ENCODE results near the gene HGFAC. TPM values are rescaled to one million over a fixed set of nuclear protein-coding genes. Genes with fewer than 3 reads are reported as not detected.
A peak's percentile ranks its signal among the peaks of the same experiment; 100 is the strongest.

The HGFAC gene
- total RNA-seq, 1 experiment from 2014 or later, result 0.04 TPM

DNA sequence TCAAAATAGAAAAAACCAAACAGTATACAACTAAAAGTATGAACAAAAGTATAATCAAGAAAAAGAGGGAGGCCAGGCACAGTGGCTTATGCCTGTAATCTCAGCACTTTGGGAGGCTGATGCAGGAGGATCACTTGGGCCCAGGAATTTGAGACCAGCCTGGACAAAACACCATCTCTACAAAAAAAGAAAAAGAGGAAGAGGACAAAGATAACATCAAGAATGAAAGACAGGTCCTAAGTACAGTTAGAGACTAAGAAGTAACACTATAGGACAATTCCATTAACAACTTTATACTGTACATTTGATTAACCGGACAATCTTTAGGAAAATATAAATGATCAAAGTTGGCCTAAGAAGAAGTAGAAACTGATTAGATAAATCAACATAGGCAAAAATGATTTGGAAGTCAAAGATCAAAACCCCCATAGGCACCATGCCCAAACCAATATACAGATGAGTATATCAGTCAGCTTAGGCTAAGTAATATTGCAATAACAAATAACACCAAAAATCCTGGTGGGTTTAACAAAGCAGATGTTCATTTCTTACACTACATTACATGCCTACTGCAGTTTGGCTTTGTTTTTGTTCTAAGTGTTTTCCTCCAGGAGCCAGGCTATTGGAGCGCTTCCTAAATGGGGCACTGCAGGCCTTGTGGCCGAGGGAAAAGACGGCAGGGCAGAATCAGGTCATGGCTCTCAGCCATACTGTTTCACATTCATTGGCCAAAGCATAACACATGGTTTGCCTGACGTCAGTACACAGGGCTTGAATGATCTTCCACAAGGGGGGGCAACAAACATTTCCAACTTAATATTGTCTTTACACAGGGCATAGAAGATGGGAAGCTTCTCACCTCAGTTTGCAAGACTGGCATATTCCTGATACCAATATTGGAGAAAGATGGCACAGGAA lies 42.2 kb upstream of the HGFAC start:
- no peak for ATAC-seq
- CTCF ChIA-PET, result no interaction called here
- no peaks in the 10 kb centered on the region for H3K79me2 ChIP-seq (ENCODE audit: low read length)

DNA sequence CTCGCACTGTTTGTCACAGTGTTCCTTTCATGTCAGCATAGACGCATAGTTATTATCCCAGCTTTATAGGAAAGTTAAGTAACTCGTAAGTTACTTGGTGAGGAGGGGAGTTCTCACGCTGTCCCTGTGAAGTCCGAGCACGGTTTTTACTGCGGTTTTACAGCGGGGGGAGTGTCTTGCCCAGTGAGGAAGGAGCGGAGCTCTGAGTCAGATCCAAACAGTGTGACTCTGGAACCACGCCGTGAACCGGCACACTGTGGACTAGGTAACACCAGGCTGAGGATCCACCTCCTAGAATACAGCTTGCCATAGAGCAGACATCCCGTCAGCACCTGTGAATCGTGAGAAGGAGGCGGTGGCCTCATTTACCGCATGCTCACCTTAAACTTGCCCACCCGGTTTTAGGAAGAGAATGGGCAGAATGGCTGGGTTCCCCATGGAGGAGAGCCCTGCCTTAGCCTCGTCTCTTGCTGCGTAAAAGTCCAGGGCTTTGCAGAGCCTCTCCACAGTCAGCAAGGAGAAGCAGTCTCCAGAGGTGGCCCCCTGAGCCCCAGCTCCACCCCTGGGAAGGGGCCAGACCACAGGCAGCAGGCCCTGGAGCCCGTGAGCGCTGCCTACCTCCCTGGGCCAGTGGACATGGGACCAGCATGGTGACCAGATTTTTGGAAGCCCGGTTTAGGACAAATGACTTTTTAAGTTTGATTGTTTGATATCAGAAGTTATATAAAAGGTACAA lies 40.2 kb upstream of the HGFAC start:
- Histone ChIP-seq H3K9me2 (replicated peaks; ENCODE audit: low read length) (no peaks in the 10 kb centered on the region), H3K79me2 (ENCODE audit: low read length) (no peaks in the 10 kb centered on the region), H3K9ac (ENCODE audit: low read length) (no peak overlapping the region), H3K4me1 (ENCODE audit: insufficient read depth, low read length) (peaks cover 10% of the 10 kb centered on the region), H3K27ac (ENCODE audit: low read length) (peak overlapping the region; percentile 52), H3K36me3 (ENCODE audit: low read depth, low read length) (no peaks in the 10 kb centered on the region), H3K9me3 (ENCODE audit: low read length) (no peaks in the 10 kb centered on the region), H3K27me3 (ENCODE audit: low read length) (no peaks in the 10 kb centered on the region), H3K4me3 (ENCODE audit: low read length) (peak overlapping the region; percentile 55), H4K20me1 (ENCODE audit: low read length) (no peaks in the 10 kb centered on the region), H3K4me2 (ENCODE audit: low read length) (peak overlapping the region; percentile 82), H3F3A (ENCODE audit: low read length, unreplicated experiment) (no peaks in the 10 kb centered on the region), H2AFZ (ENCODE audit: low read length) (peak overlapping the region; percentile 64)
- TF ChIP-seq EZH2phosphoT487 (IDR thresholded peaks at IDR 0.05; ENCODE audit: borderline replicate concordance, low read length) (no peak), EZH2 (IDR thresholded peaks at IDR 0.05; ENCODE audit: low read length, unreplicated experiment) (no peak)
- TF ChIP-seq, protein P1, sequence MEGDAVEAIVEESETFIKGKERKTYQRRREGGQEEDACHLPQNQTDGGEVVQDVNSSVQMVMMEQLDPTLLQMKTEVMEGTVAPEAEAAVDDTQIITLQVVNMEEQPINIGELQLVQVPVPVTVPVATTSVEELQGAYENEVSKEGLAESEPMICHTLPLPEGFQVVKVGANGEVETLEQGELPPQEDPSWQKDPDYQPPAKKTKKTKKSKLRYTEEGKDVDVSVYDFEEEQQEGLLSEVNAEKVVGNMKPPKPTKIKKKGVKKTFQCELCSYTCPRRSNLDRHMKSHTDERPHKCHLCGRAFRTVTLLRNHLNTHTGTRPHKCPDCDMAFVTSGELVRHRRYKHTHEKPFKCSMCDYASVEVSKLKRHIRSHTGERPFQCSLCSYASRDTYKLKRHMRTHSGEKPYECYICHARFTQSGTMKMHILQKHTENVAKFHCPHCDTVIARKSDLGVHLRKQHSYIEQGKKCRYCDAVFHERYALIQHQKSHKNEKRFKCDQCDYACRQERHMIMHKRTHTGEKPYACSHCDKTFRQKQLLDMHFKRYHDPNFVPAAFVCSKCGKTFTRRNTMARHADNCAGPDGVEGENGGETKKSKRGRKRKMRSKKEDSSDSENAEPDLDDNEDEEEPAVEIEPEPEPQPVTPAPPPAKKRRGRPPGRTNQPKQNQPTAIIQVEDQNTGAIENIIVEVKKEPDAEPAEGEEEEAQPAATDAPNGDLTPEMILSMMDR (conservative IDR thresholded peaks at IDR 0.05; ENCODE audit: low read depth, low read length), result no peak
- DNase-seq (peak; percentile 69), ATAC-seq (peak; percentile 99)
- POLR2A ChIA-PET (ENCODE audit: unreplicated experiment), result no interaction called here
- no TSS peak for BruUV-seq (replicated peaks)
- CTCF ChIA-PET, result no interaction called here
- intact Hi-C loops (cut with micrococcal nuclease), result no loop called here

More for the DNA sequence above, 42.2 kb upstream of the HGFAC start:
- H3F3A ChIP-seq (ENCODE audit: low read length, unreplicated experiment), result no peaks in the 10 kb centered on the region
- TF ChIP-seq, protein P1 (conservative IDR thresholded peaks at IDR 0.05; ENCODE audit: low read depth, low read length), result peak; percentile 28; the same call in 1 of the 2 replicates
- TF ChIP-seq EZH2phosphoT487 (IDR thresholded peaks at IDR 0.05; ENCODE audit: borderline replicate concordance, low read length), result no peak
- no peak overlapping the region for H3K27ac ChIP-seq (ENCODE audit: low read length)
- intact Hi-C loops (cut with micrococcal nuclease), result no loop called here
- H3K9me3 ChIP-seq (ENCODE audit: low read length), result no peaks in the 10 kb centered on the region
- POLR2A ChIA-PET (ENCODE audit: unreplicated experiment), result no interaction called here
- peaks cover 10% of the 10 kb centered on the region for H3K4me1 ChIP-seq (ENCODE audit: insufficient read depth, low read length)
- H3K9me2 ChIP-seq (replicated peaks; ENCODE audit: low read length), result no peaks in the 10 kb centered on the region
- no peak overlapping the region for H3K9ac ChIP-seq (ENCODE audit: low read length)
- no peak overlapping the region for H3K4me2 ChIP-seq (ENCODE audit: low read length)
- DNase-seq, result peak; percentile 31
- H4K20me1 ChIP-seq (ENCODE audit: low read length), result no peaks in the 10 kb centered on the region
- H3K27me3 ChIP-seq (ENCODE audit: low read length), result no peaks in the 10 kb centered on the region
- H3K4me3 ChIP-seq (ENCODE audit: low read length), result no peak overlapping the region
- H2AFZ ChIP-seq (ENCODE audit: low read length), result no peak overlapping the region
- no peaks in the 10 kb centered on the region for H3K36me3 ChIP-seq (ENCODE audit: low read depth, low read length)
- BruUV-seq (replicated peaks), result no TSS peak
